Adrenal gland (tissue), 5 donors: ENCODE data around the gene PPP1R3D.

ENCODE experiments used
- POLR2A ChIP-seq, 2 donors: fragments of 450-650 bp; IDR thresholded peaks; one replicate each; pipeline ENCODE4 v1.6.1; 2017; ENCODE audit warnings: antibody characterized with exemption in 2 of 2, mild to moderate bottlenecking in 2 of 2, moderate library complexity in 1 of 2
- TF ChIP-seq, protein P1 (sequence below), 6 experiments: fragments of 450-650 bp in 4 of 6; fragments of 200-600 bp in 2 of 6; sonication (generic) in 1 of 6; IDR thresholded peaks; 1 replicate in 5 of 6; 2 replicates in 1 of 6; pipeline versions ENCODE4 v1.5.1 to v1.8.0; 2016 to 2021; ENCODE audit warnings: antibody characterized with exemption in 6 of 6, mild to moderate bottlenecking in 2 of 6, moderate library complexity in 1 of 6
- donor health status: DM: no; HTN: no; CAD: no.

DNA sequence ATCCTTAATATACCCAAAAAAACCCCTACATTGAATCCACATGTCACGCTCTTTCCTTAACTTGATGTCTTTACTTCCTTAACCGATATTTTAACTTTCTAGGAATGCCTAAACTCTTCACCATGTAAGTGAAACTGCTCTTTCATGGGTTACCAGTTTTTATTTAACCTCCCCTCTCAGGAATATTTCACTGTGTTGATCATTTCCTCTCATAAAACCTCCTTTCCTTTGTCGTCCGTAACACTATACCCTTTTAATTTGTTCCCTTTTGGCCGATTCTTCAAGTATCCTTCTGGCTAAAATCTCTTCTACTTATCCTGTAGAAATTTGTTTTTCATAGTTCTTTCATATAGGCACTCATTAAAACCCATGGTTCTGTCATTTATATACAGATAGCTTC, 31.2 kb downstream of the PPP1R3D start:
- TF ChIP-seq, protein P1, sequence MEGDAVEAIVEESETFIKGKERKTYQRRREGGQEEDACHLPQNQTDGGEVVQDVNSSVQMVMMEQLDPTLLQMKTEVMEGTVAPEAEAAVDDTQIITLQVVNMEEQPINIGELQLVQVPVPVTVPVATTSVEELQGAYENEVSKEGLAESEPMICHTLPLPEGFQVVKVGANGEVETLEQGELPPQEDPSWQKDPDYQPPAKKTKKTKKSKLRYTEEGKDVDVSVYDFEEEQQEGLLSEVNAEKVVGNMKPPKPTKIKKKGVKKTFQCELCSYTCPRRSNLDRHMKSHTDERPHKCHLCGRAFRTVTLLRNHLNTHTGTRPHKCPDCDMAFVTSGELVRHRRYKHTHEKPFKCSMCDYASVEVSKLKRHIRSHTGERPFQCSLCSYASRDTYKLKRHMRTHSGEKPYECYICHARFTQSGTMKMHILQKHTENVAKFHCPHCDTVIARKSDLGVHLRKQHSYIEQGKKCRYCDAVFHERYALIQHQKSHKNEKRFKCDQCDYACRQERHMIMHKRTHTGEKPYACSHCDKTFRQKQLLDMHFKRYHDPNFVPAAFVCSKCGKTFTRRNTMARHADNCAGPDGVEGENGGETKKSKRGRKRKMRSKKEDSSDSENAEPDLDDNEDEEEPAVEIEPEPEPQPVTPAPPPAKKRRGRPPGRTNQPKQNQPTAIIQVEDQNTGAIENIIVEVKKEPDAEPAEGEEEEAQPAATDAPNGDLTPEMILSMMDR (IDR thresholded peaks at IDR 0.05): no peak
- no peak for TF ChIP-seq POLR2A (IDR thresholded peaks at IDR 0.05)
